HG02852 (cell line): Measurements from ENCODE around the gene TEKT3.

Experiments
- ATAC-seq: cut with Tn5 transposase; IDR thresholded peaks from one replicate; pipeline ENCODE4 v1.9.1; 2021; ENCODE audit warnings: mild to moderate bottlenecking, moderate library complexity; ENCODE audit not compliant: unreplicated experiment

Gene TEKT3

DNA sequence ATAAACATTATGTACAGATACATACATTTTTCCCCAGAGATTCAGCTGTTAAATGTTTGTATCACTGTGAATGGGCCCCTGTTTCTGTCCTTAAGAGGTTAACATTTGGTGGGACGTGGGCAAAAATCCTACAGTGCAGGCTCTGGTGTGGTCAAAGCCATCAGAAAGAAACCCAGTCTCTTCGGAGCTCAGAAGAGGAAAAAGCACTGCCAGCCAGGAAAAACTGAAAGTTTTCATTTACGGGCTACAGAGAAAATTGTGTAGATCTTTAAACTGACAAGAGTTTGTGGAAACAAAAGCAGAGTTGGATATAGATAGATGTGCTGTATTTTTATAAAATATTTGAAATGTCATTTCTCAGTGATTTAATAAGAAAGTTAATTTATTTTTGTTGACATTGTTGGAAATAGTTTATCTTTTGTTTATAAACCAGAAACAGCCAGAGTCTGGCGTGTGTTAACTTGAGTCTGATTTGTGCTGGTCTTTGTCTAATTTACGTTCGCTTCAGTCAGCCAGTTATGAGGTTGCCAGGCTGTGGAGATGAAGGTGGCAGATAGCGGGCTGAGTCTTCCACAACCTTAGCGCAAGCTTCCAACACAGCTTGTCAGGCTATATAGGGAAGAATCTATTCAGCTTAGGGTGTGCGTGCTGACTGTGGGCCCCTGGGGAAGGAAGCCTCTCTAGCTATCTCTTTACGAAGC lies 9.5 kb upstream of the TEKT3 start:
- ATAC-seq: no peak

DNA sequence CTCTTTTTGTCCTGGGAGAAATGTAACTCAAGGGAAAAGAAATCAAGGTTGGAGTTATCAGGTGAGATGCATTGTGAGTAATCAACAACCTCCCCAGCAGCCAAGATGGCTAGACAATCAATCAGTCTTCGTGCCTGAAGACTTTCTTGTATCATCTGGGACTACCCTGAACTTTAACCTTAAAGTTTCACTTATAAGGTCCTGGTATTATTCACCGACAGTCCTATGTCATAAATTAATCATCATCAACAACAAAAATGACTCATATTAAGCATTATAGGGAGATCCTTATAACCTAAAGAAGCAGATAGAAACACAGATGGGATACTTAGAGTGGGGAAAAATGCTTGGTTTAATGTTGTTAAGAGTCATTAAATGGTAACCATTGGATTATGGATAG lies 7.7 kb upstream of the TEKT3 start:
- no peak for ATAC-seq

DNA sequence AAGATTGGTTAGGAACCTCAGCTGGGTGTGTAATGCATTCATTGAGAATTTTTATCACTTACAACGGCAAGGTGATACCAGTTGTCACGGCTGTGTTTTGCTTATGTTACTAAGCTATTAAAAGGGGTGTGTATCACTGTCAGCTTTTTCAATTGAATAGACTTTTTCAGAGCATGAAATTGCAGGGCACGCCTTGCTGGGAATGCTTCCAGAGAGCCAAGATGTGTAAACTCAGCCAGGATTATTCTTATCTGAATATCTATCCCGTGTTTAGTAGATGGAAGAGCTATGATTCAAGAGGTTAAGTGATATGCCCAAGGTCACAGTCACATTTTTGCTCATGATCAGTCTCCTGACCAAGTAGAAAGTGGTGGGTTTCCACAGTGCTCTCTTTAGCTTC lies 6.6 kb upstream of the TEKT3 start:
- no peak for ATAC-seq

DNA sequence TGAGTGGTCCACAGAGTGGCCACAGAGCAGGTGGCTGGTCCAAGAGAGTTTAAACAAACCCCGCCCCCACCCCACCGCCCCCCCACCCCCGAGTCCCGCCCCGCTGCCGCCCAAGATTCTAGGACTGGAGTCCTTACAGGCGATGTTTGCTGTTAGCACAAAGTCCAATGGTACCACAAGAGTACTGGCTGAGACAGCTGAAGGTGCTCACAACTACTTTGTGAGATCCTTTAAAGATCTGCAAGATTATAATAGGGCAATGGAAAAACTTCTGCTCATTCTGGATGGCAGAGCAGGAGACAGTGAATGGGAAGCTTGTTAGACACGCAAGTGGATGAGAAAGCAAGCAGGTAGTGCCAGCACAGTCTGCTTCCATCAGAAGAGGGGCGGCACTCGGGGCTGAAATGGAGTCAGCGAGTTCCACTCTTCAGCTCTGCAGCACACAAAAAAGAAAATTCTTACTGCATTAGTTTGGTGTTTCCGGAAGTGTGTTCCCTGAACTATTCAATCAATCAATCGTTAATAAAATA lies 4.7 kb upstream of the TEKT3 start:
- no peak for ATAC-seq

DNA sequence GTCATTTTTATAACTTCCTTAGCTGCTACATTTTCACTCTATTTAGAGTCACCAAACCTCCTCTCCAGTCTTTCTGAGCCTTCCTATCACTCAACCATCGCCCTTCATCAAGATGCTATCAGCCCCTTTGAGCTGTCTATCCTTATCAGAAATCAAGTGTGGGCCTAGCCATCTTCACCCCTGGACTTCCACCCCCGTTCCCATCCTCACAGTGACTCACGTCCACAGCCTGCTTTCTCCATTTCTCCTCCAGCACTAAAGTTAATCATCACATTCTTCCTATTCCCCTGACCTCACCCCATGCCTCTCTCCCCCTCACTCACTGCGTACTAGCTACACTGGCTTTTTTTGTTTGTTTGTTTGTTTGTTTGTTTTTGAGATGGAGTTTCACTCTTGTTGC lies 2.4 kb upstream of the TEKT3 start:
- ATAC-seq: no peak

DNA sequence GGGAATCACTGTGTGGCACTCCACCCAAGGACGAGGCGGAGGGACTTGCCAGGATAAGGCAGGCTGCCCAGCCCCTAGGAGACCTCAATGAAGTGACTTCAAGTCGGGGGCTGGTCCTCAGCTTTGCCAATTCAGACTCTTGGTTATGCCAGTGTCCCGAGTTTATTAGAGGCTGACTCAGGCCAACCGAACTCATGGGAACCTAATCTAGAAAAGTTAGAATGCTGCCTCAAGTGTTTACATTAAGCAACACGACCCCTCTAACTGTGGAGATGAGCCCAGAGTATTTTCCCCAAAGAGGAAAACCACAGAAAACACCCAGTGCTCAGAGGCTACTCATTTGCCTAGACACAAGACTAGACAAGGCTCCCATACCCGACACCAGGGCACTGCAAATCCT lies 1.1 kb upstream of the TEKT3 start:
- no peak for ATAC-seq

DNA sequence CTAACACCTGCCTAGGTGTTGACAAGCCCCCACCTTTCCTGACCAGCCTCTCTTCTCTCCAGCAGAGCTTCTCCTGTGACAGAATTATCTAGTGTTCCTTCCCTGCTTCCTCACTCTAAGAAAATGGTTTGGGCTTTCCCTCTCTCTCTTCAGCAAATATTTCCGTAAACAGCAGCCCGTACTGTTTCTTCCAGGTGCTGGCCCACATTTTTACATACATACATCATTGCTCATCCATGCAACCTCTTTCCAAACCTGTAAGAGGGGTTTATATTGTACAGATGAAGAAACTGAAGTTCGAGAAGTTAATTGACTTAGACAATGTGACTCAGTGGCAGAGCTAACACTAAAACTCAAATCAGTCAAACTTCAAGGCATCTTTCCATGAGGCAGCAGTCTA lies 569 bp upstream of the TEKT3 start:
- ATAC-seq: no peak

DNA sequence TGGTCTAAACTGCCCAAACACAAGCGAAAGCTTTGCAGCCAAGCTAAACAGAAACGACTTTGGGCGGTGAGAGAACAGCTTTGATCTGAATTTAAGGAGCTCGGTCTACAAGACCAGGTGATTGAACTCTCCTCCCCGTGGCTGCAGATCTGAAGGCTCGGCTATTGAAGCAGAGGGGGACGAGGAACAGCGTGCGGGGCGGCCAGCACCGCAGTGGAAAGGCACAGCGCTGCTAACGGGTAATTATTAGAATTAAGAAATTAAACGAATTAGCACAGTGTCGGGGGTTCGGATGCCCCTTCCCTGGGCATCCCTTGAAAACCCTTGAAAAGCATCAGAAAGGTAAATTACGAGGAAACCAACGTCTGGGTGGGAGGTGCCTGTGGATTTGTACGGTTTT lies 431 bp downstream of the TEKT3 start:
- no peak for ATAC-seq

DNA sequence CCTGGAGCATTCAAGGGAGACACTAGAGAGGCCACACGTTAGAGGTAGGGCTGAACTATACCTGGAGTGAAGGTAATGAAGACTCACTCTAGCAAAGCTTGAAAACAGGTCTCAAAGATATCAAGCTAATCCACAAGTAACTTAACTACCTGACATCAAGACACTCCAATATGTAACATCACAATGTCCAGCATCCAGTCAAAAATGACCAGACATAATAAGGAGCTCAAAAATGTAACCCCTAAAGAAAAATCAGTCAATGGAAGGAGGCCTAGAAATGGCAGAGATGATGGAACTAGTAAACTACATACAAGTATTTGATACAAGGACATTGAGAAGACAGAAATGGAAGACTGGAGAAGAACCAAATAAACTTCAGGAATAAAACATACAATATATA lies 6.0 kb downstream of the TEKT3 start:
- no peak for ATAC-seq

DNA sequence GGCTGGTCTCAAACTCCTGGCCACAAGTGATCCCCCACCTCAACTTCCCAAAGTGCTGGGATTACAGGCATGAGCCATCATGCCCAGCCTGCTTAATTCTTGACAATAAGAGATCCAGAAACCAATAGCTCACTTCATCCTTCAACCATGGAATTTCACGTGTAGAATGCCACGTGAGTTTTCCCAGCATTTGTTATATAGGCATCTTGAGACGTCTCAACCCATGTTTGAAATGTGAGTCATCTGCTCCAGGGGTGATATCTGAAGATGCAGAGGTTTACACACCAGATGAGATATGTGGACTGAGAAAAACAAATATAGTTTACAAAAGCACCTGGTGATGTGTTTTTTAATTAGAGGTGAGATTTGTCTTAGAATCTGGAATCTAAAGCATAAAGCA lies 7.1 kb downstream of the TEKT3 start:
- no peak for ATAC-seq

DNA sequence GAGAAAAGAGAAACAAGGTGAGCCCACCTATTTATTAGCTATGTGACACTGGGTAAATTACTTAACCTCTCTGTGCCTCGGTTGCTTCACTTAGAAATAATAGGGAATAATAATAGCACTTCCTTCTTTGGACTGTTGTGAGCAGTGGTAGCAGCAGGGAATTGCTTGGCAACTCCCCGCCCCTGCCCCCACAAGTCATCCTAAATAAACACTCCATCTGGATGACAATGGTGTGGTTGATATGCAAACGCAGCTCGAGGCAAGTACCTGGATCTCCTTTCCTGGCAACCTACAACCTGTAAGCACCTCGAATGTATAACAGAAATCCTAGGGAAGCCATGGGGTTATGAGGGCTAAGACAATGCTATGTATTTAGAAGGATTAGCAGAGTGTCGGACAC lies 9.1 kb downstream of the TEKT3 start:
- ATAC-seq: no peak

DNA sequence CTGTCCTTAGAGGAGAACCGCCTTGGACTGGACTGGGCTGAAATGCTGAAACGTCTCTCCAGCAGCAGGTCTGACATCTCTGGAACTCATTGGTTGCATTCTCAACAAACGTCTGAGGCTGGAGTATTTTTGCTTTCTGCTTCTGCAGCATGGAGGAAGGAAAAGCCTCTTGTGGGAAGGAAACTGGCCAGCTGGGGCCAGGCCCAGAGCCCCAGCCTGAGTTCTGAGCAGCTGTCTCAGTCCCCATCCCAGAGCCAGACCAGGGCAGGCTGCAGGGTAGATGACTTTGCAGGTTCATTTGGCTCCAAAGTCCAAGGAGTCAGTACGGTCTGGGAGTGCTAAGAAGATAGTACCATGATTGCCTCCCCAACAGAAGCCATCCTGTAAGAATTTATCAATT lies 18.3 kb downstream of the TEKT3 start:
- ATAC-seq: no peak

DNA sequence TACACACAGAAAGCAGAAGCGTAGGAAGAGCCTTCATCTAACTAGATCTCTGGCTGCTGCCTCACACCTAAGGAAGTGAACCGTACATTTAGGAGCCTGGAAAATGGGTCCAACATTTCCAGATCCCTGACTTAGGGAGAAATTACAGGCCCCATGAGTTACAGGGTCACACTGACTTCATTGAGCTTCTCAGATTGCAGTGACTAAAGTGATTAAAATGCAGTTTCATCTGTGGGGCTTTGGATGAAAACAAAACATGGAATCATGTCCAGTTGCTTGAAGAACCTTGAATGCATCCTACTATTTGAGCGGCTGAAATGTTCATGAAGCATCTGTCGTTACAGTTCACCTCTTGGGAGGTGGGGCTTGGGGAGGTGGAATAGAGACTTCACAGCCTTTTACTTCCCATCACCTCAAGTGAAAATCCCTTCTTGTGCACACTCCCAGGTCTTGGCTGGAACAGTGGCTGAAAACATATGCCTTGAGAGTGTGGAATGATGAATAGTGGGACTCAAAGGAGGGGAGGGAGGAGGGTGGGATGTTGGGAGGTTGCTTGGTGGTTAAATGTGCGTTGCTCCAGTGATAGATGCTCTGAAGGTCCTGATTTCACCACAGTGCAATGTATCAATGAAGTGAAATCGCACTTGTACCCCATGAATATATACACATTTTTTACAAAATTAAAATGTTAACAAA lies 19.7 kb downstream of the TEKT3 start:
- ATAC-seq: no peak

DNA sequence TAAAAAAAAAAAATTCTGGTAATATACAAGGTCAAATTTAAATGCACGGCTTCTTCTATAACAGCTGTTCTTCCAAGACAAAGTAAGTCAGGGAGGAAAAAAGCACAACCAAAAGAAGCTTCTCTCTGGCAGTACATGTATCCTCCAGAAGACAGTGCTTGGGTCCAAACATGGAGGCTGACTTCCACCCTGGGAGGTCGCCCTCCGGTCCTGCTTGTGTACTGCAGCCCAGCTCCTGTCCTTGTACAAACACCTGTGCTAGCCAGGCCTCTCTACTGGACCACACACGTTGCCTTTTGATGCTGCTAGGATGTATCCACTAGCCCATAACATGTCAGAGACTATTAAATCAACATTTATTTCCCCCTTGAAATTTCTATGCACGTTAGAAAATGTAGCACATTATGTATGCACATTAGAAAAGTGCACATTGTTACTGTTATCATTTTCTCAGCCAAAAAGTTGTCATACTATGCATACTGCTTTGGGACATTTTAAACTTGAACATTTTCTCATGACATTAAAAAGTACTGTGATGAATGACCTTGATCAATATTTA lies 21.9 kb downstream of the TEKT3 start:
- ATAC-seq: no peak

DNA sequence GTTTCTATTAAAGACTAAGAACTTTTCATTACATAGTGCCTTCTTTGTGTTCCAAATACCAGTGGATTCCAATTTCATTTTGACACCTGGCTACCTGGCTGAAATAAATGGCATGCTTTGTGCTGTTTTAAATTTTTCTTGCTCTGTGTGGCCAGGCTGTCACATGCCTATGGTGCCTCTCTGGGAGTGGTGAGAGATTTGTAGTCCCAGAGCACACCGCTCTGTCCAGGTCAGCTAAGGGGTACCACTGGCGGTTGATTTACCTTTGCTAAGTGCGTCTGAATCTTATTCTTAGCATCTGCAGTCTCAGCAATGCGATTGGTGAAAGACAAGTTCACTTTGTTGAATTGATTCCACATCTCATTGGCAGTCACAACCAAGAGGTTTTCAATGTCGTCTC lies 29.4 kb downstream of the TEKT3 start:
- ATAC-seq: no peak

DNA sequence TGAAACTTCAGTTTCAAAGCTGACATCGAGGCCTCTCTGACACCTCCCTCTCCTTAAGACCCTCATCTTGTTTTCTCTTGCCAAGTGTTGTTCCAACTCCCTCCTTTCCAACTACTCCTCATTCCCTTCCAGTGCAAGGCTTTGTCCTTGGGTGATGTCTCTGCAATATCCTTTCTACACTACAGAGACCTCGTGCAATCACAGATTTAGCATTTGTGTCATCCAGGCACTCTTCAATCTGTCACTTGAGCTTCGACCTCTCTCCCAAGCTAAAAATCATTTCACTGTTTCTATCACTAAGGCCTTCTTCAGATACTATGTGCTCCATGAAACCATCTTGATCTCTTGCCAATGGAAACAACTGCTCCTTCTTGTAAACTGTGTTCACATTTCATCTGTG lies 31.6 kb downstream of the TEKT3 start:
- ATAC-seq: no peak

DNA sequence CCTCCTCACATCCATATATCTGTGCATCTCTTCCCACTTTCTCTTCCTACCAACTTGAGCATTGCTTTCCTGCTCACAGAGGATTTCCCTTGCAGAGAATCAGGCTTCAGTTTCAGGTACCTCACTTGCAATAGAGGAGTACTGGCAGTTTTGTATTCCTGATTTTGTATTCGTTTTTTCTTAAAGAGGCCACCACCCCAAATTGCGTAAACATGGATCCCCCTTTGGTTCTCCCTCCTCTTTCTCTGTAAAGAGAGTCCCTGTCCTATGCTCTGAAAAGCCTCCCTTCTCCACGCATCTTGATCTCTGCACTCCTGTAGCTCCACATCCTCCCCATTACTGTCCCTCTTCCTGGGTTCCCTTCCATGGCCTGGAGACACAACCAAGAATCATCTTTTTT lies 32.2 kb downstream of the TEKT3 start:
- no peak for ATAC-seq

DNA sequence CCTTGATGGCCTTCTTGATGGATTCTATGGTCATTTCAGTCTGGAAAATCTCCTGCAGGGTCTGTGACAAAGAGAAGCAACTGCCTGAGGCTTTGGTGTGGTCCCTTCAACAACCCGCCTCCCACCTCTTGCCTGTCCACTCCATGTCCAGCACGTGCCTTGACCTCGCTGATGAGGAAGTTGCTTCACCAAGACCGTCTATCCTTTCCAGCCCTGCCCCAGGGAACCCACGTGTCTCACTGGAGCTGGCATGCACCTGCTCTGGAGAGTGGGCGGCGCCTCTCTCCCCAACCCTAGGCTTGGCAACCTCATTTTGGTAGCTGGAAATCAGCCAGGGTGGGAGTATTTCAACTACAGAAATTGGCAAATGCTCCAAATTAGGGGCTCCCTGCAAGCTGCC lies 32.6 kb downstream of the TEKT3 start:
- ATAC-seq: no peak

DNA sequence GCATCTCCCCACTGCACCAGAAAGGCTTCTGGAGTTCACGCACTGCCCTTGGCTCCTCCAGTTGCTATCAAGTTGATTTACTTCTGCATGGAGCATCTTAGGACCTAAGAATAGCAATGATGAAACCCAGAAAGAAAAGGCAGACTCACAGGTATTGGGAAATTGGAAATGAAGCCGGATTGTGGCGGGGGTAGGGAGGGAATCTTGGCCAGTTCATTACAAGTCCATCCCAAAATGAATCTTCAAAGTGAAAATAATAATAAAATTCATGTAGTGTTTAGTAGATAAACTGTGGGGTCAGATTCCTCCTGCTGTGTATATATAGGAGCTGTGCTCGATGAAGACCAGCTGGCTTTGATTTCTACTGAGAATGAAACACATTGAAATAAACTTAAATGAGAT lies 33.7 kb downstream of the TEKT3 start:
- no peak for ATAC-seq

DNA sequence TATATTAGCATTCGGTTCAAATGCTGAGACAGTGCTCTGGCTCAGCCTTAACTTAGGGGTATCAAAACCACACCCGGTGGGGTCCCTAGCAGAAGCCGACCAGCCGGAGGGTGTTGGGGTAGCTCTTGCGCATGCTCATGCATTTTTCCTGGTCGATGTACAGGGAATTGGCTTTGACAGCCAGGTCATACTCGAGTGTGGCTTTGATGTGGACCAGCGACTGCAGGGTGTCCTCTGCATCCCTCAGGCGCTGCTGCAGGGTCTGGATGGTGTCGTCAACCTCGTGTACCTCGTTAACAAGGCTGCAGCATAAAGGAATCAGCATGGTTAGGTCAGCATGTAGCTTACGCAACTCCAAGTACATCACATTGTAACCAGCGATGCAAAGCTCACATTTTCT lies 37.5 kb downstream of the TEKT3 start:
- ATAC-seq: no peak

DNA sequence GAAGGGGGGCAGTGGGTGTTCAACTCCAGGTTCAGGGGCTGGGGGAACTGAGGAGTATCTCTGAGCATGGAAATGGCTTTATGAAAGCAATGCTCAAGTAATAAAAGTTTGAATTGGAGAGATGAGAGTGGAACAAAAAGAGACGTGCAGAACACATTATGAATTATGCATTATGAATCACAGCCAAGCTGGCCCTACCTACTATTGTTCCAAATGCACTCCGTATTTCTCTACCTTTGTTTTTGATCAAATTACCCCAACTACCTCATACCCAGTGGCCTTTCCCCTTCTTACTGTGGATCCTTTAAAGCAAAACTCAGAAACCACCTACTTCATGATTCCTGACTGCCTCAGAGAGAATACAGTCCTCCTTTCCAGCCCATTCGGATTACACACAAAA lies 38.1 kb downstream of the TEKT3 start:
- ATAC-seq: no peak

DNA sequence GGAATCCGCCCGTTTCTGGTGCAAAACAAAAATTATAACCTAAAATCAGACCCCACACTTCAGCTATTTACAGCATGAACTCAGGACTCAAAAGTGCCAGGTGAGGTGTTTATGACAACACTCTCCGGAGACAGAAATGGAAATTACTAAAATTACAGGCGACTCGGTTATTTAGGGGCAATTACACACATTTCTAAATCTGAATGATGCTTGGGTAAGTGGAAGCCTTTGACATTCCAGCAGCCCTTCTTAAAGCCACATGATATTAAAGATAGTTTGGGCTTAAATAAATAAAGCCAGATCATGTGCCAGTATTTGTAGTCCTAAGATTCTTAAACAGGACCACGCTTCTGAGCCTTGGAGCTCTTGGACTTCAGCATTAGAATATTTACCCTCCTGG lies 39.6 kb downstream of the TEKT3 start:
- no peak for ATAC-seq
